Uterus (tissue), 2 donors: ENCODE measurements around the gene LETM1.
A peak's percentile ranks its signal among the peaks of the same experiment; 100 is the strongest.

Experiments used
- CTCF ChIP-seq, 4 experiments: fragments of 200-600 bp in 2 of 4; fragments of 450-650 bp in 2 of 4; sonication (generic) in 2 of 4; IDR thresholded peaks; one replicate each; pipeline ENCODE4 v1.5.1; 2016 to 2019; ENCODE audit warnings: antibody characterized with exemption in 4 of 4, mild to moderate bottlenecking in 2 of 4, moderate library complexity in 1 of 4
- POLR2A ChIP-seq, 2 donors: fragments of 450-650 bp; IDR thresholded peaks; one replicate each; pipeline ENCODE4 v1.6.1; 2016; ENCODE audit warnings: antibody characterized with exemption in 2 of 2, mild to moderate bottlenecking in 1 of 2, moderate library complexity in 1 of 2

DNA sequence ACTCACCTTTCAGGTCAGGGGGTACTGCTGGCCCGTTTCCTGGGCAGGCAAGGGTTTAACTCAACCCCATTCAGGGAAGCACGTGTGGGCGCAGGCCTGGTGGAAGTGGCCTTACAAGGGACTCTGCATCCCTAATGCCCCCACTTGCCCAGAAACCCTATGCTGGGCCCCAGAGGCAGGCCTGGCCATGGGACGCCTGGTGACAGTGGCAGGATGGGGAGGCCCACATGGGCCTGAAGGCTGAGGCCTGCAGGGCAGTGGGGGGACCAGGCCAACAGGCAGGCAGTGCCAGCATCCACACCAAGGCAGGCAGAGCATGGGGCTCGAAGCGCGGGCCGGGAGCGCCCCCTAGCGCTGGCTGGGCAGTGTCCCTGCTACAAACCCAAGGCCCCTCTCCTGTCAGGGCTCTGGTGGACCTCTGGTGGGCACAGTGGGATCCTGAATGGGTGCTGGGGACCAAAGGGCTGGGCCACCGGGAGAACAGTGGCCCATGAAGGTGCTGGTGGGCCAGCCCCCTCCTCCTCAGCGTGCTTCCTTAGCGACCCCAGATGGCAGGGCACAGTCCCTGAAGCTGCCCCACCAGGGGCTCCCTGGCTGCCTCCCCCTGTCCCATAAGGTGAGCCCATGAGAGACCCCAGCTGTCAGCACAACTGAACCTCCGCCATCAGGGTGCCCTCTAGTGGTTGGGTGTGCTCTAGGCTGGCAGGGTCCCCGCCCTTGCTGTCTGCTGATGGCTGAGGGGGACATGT, 46.0 kb downstream of the LETM1 start:
- TF ChIP-seq CTCF (IDR thresholded peaks at IDR 0.05) (peak; percentile 50 to 68 (median 60)), POLR2A (IDR thresholded peaks at IDR 0.05) (no peak)
